Left lung (tissue), 10 donors: ENCODE data around the gene PRSS38. TPM values are rescaled to one million over a fixed set of nuclear protein-coding genes. Genes with fewer than 3 reads are reported as not detected.

Experiments used
- ATAC-seq: fragments of 200-7000 bp; cut with Tn5 transposase; one replicate; pipeline ENCODE4 v1.9.1; 2020; ENCODE audit warnings: moderate library complexity
- DNase-seq, 4 donors: peaks; one replicate each; pipeline ENCODE4 v3.0.0-alpha.2; 2013 to 2020
- H3K27ac ChIP-seq, 2 donors: fragments of 200-600 bp; sonication (generic) in 1 of 2; one replicate each; pipeline versions ENCODE4 v1.5.0 to v1.8.0; 2020 to 2021
- H3K27me3 ChIP-seq, 2 donors: fragments of 200-600 bp; sonication (generic) in 1 of 2; one replicate each; pipeline versions ENCODE4 v1.5.0 to v1.8.0; 2020 to 2021
- H3K36me3 ChIP-seq, 2 donors: fragments of 200-600 bp; sonication (generic) in 1 of 2; one replicate each; pipeline versions ENCODE4 v1.5.0 to v1.8.0; 2020 to 2021
- H3K4me1 ChIP-seq, 2 donors: fragments of 200-600 bp; one replicate each; pipeline ENCODE4 v1.8.0; 2021
- H3K4me3 ChIP-seq, 2 donors: fragments of 200-600 bp; sonication (generic) in 1 of 2; one replicate each; pipeline versions ENCODE4 v1.5.0 to v1.8.0; 2020 to 2021; ENCODE audit warnings: mild to moderate bottlenecking in 1 of 2
- H3K9me3 ChIP-seq, 2 donors: fragments of 200-600 bp; sonication (generic) in 1 of 2; one replicate each; pipeline versions ENCODE4 v1.5.0 to v1.8.0; 2020 to 2021
- CTCF ChIP-seq, 2 donors: fragments of 200-600 bp; sonication (generic) in 1 of 2; IDR thresholded peaks; one replicate each; pipeline versions ENCODE4 v1.5.0 to v1.8.0; 2021; ENCODE audit warnings: antibody characterized with exemption in 2 of 2
- intact Hi-C, 2 donors: fragments of 100-400 bp; cut with DNase I; formaldehyde crosslinking; loops; one replicate each; pipeline versions ENCODE4 v1.11.2 to v1.14.2; 2022
- polyA plus RNA-seq, 6 donors: library from polyadenylated mRNA; unstranded; fragments of 120-200 nt; gene quantifications; one replicate each; pipeline ENCODE4 v1.2.1, GENCODE V29; 2013; ENCODE audit not compliant: insufficient read length in 6 of 6
- total RNA-seq, 2 donors: library from RNA; stranded (reverse); fragmentation: NEBNext Ultra II Directional; extraction: Animal tissue kit (Norgen Biotek cat#: 25700); gene quantifications; one replicate each; pipeline ENCODE4 v1.2.1, GENCODE V29; 2021
- donor health status: DM: no; HTN: yes; CAD: no.
- donor health status: DM: no; HTN: no; CAD: no.

The PRSS38 gene
- total and polyA plus RNA-seq, 8 donors: not detected

- no peak overlapping the region for H3K27ac ChIP-seq
- no peak for TF ChIP-seq CTCF (IDR thresholded peaks at IDR 0.05)
- peaks cover 4 to 9% of the 10 kb centered on the region in 2 donors for H3K4me1 ChIP-seq
- no peak for ATAC-seq
- no peak overlapping the region for H3K4me3 ChIP-seq
- H3K36me3 ChIP-seq: no peaks in the 10 kb centered on the region
- intact Hi-C loops: no loop called here
- peaks cover 0 to 11% of the 10 kb centered on the region in 2 donors for H3K27me3 ChIP-seq
- peak in 2 of 4 donors; percentile 27 to 37 for DNase-seq
- no peaks in the 10 kb centered on the region for H3K9me3 ChIP-seq
Observed at GRCh38 chr1:227891955-227892488, 76.5 kb downstream of the PRSS38 start.

- Histone ChIP-seq H3K27me3 (peaks cover 0 to 4% of the 10 kb centered on the region in 2 donors), H3K36me3 (no peaks in the 10 kb centered on the region), H3K27ac (no peak overlapping the region), H3K4me3 (no peak overlapping the region), H3K9me3 (no peaks in the 10 kb centered on the region), H3K4me1 (peaks cover 0 to 4% of the 10 kb centered on the region in 2 donors)
- DNase-seq (peak in 2 of 4 donors; percentile 22 to 66), ATAC-seq (no peak)
- intact Hi-C loops: no loop called here
- TF ChIP-seq CTCF (IDR thresholded peaks at IDR 0.05): no peak
Observed at GRCh38 chr1:227892489-227893299, 77.2 kb downstream of the PRSS38 start.

GRCh38 chr1:227893300-227893948, 77.9 kb downstream of the PRSS38 start:
- Histone ChIP-seq H3K36me3 (no peaks in the 10 kb centered on the region), H3K4me3 (no peak overlapping the region), H3K9me3 (no peaks in the 10 kb centered on the region), H3K27ac (no peak overlapping the region), H3K4me1 (no peaks in the 10 kb centered on the region), H3K27me3 (no peaks in the 10 kb centered on the region)
- peak in 2 of 4 donors; percentile 21 to 73 for DNase-seq
- intact Hi-C loops: no loop called here
- TF ChIP-seq CTCF (IDR thresholded peaks at IDR 0.05): no peak
- no peak for ATAC-seq

- Histone ChIP-seq H3K27ac (no peak overlapping the region), H3K36me3 (no peaks in the 10 kb centered on the region), H3K4me3 (no peak overlapping the region), H3K27me3 (no peaks in the 10 kb centered on the region), H3K4me1 (no peaks in the 10 kb centered on the region), H3K9me3 (no peaks in the 10 kb centered on the region)
- intact Hi-C loops: no loop called here
- TF ChIP-seq CTCF (IDR thresholded peaks at IDR 0.05): no peak
- peak in 2 of 4 donors; percentile 15 to 55 for DNase-seq
- no peak for ATAC-seq
Observed at GRCh38 chr1:227893949-227894721, 78.7 kb downstream of the PRSS38 start.
